GM21528 (cell line): ENCODE data around the gene PLCH2.

Source experiments
- ATAC-seq: cut with Tn5 transposase; IDR thresholded peaks from one replicate; pipeline ENCODE4 v1.9.1; 2021; ENCODE audit warnings: mild to moderate bottlenecking, moderate library complexity; ENCODE audit not compliant: unreplicated experiment, low FRiP score

Gene PLCH2

DNA sequence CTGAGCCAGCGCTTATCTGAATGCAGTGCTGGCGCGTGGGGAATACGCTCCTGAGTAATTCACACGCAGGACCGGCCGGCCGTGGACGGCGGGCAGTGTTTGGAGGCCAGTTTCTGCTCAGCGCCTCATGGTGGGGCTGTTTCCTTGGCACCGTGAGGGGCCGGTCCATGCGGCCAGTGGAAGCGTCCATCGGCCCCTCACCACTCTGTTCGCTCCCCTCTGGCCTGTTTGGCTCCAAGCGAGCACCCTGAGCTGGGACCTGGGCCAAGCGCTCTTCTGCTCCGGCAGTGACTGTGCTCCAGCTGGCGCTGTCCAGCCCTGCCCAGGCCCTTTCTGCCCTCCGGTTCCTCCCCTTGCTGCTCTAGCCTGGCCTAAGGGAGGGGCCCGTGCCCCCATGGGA, 16.3 kb upstream of the PLCH2 start:
- no peak for ATAC-seq

DNA sequence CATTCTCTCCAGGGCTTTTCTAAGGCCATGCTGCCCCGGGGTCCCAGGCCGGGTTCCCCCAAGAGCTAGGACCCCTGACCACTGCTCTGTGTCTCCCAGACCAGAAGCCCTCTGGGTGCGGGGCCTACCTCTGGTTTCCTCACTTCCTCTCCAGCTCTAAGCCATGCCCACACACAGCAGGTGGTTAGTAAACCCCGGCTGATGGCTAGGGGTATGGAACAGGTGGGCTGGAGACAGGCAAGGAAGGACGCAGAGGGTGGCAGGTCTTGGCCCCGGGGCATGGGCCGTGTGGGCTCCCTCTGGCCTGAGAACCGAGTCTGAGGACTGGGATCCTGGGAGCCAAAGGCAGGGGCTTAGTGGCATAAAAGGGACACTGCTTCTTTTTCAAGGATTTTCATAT, 15.9 kb upstream of the PLCH2 start:
- ATAC-seq: no peak

DNA sequence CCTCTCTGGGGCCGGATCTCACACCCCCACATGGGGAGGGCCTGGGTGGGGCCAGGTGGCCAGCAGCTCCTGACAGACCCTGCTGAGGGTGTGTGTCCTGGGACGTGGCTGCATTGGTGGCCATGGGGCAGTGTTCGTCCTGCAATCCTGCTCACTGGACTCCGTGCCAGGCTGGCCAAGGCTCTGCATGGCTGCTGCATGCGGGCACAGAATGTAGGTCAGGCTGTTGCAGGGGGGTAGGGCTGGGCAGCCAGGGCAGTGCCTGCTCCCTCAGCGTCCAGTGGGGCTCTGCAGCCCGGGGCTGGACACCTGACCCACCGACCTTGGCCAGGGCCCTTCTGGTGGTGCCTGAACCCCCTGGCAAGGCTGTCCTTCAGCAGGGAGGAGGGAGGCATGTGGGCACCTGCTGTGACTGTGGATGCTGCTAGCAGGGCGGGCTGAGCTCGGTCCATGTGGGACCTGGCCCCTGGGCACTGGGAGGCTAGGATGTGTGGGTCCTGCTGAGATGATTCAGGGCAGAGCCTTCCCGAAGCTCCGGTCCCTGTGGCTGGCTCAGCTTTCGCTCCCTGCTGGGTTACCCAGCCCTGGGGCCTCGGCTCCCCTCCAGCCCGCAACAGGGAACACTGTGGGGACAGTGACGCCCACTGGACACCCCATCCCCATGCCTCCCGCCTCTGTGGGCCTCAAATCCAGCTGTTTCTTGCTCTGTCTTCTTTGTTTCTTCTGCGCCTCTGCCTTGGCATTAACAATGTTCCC, 14.9 kb upstream of the PLCH2 start:
- ATAC-seq: no peak

DNA sequence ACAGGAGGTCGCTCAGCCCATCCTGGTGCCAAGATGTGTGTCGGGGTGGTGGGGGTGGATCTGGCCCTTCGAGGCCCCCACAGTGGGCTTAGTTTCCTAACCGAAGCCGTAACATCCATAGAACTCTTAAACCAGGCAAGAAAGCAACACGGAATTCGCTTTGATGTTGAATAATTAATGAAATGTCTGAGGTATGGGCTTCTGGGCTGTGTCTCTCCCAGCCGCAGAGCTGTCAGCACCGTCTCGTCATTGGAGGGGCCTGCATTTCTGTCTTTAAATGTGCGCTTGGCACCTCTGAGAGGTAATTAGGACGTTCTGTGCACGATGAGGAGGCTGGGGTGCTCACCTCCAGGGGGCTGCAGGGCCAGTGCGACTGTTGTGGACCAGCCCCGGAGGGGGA, 13.3 kb upstream of the PLCH2 start:
- ATAC-seq: no peak

DNA sequence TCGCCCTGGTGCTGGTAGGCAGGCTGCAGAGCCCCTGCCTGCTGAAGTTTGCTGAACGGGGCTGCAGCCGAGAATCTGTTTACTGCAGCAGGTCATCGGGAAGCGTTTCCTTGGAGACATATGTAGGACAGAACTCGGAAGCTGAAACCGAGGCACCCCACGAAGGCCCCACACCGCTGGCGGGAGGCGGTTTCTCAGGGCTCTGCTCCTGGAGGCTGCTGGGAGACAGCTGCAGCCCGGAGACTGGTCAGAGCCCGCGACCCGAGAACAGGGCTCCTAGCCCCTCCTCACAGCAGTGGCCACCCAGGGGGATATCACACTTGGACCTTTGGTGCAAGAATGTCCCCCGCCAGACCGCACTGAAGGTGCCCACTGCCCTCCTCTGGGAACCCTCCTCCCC, 12.7 kb upstream of the PLCH2 start:
- ATAC-seq: no peak

DNA sequence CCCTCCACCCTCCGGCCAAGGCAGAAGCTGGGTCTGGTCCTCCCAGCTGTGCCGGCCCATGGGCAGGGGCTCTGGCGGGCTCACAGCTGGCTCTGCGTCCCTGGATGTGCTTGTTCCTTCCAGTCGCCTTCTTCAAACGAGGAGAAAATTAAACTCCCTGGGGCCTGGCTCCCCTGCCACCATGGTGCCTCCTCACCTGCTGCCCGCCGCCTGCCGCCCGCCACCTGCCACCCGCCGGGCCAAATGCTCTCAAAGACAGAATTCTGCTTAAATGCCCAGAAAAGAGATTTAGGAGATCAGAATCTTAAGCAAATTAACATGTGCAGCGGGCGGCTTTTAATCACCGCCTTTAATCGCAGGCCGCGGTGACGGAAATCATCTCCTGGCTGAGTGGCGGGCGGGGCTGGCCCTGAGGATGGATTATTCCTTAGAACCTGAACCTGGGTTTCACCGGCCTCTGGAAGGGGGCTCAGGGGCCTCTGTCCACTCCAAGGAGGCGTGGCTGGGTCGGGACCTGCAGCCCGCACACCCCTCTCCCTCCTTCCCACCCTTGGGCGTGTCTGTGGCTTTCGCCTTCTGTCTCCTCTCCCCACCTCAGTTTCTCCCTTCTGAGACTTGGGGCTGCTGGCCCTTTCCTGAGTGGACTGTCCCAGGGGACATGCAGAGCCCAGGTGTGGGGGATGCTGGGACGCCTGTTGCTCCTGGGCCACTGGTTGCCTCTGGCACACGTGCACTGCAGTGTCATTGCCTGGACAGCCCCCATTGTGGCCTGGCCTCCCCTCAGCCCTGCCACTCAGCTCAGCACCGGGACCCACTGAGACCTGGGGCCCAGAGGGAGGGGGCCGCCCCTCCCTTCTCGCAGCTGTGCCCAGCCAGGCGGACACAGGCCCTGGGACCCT, 10.5 kb upstream of the PLCH2 start:
- ATAC-seq: no peak

DNA sequence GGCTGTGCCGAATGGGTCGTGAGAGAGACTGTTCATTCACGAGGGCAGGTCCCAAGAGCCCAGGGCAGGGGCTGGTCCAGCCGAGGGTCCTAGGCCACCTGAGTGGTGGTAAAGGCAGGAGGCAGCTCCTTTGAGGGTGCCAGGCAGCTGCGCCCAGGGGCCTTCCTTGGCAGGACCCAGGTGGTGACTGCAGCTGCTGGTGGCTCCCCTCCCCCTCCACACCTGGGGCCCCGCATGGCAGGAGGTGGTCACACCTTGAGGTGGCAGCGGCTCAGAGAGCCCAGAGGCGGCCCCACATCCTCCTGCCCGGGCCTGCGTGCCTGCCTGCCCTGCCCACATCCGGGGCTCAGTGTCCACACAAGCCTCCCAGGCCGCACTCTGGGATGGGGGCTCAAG, 9.8 kb upstream of the PLCH2 start:
- ATAC-seq: no peak

DNA sequence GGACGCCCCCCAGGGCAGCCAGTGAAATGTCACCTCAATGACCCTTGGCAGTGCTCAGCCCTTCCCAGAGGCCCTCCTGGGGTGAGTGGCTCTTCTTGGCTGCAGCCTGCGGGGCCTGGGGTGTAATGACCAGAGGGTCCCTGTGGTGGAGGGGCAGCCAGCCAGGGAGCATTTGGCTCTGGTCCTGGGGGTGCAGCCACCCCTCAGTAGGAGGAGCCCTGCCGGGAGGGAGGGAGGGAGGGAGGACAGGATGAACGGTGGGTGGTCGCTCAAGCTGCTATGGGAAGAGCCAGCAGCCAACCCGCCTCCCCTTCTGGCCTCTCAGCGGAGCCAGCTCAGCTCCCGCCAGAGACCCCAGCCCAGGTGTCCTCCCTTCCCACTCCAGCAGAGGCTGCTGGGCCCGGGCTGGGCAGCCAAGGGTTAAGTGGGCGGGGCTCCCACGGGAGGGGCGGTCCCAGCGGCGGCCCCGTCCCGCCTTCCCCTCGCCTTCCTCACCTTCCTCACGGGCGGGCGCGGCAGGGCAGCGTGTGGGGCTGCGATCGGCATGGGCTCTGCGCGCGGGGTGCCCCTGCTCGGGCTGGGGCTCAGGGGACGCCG, 9.0 kb upstream of the PLCH2 start:
- no peak for ATAC-seq

DNA sequence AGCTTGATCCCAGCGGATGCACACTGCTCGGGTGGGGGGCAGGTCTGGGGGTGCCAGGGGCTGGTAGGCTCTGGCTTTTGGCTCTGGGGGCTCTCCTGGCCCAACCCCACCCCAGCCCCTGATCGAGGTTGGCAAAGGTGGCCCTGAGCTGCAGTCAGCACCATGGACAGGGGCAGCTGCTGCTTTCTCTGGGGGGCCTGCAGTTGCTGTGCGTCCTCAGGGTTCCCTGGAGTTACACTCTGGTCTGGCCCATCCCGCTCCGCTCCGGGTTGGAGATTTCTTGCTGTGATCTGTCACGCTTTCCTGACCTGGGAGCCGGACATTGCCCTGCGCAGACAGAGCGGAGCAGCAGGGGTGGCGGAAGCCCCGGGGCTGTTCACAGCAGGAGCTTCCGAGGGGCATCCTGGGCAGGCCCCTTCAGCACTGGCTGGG, 8.0 kb upstream of the PLCH2 start:
- ATAC-seq: no peak

DNA sequence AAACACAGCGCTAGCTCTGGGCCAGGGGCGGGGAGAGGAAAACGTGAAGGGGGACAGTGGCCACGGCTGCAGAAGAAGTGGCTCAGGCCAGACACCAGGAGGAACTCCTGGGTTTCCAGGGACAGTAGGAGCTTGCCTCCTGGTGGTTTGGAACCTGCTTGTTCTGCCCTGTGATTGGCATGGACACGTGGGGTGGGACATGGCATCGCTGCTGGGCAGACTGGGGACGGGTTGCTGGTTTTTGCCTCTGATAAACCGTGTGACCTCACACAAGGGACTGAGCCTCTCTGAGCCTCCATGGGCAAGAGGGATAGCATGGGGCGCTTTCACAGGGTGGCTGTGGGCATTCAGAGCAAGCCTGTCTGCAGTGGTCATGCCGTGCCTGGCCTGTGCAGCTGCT, 7.5 kb upstream of the PLCH2 start:
- ATAC-seq: no peak

DNA sequence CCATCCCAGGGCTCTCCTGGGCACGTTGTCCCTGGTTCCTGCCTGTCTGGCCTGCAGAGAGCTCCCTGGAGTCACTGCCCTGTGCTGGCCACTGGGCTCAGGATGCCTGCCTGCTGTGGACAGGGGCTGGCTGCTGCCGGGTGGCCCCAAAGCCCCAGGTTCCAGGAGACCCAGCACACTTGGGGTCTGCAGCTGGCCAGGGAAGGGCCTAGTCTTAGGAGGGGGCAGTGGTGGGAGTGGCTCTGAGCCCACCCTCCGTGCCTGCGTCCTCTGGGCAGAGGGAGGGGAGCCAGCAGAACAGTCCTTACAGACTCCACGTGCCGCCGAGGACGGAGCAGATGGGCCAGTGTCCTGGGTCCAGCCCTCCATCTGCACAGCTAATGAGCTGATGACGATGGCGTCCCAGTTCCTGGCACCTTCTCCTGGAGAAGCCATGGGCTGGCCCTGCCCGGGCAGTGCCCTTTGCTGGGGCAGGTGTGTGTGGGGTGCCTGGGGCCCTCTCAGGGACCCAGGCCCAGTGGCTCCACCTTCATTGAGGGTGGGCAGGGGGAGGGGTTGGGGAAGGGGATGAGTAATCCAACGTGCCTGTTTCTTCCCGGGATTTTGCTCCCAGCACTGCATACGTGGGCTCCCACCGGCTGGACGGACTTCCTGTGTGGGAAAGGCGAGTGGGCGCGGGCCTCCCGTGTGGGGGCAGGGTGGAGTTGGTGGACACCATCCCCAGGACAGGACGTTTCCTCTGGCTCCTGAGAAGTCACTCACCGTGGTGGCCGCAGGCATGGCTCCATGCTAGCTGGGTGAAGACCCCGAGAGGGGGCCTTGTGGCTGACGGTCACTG, 6.8 kb upstream of the PLCH2 start:
- ATAC-seq: no peak

DNA sequence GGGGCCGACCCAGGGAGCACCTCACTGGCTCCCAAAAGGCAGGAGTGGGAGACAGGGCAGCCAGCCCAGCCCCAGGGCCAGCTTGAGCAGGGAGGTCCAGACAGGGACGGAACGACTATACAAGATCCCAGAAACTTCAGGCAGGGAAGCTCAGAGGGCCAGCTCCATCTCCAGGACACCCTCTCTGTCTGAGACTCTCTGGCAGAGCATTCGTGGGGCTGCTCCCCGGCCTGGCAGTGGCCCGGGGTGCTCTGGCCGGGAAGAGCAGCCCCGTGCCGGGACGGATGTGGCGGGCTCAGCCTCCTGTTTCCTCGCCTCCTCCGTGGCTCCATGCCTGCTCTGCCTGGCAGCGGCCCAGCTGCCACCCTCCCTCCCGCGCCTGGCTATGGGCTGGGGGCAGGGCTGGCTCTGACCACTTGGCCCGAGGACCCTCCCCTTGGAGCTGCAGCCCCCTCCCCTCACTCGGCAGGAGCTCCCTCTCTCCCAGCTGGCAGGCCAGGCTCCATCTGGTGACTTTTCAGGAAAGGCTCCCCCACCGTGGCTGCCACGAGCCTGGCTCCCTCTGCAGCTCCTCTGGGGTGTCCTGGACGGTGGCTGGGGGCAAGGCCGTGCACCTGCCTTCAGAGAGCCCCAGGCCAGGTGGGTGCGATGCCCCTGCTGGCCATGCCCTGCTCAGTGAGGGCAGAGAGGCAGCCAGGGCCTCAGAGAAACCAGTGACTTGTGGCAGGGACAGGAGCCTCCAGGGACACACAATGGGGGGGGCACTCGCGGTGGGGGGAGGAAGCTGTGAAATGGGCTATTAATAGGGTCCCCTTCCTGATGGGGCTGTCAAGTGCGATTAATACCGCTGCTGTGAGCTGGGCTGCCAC, 5.6 kb upstream of the PLCH2 start:
- no peak for ATAC-seq

DNA sequence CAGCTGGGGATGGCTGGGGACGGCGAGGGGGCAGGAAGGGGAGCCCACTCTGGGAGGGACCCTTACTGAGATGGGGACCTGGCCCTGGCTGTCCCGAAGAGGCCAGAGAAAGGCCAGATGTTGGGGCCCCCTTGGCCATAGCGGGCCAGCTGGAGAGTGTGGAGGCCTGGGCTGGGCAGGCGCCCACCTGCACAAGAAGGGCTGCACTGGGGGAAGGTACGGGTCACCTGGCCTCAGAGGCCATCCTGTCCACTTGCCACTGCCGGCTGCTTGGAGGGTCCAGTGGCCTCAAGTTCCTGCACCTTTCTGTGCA, 5.0 kb upstream of the PLCH2 start:
- no peak for ATAC-seq

DNA sequence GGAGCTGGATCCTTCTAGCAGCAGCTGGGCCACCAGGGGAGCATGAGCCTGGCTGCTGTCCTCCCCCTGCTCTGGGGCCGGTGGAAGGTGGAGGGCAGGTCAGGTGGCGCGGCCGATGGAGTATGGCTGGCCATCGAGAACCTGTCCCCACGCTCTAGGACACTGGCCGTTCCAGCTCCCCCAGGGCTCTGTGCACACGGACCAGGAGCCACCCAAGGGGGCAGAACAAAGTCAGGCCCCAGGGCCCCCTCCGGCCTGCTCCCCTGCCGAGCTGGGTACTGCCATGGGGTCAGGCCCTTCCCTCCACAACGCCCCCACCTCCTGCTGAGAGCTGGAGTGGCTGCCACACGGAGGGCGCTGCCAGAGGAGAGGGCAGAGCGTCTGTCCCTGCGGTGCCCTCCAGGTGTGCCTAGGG, 4.5 kb upstream of the PLCH2 start:
- ATAC-seq: no peak

DNA sequence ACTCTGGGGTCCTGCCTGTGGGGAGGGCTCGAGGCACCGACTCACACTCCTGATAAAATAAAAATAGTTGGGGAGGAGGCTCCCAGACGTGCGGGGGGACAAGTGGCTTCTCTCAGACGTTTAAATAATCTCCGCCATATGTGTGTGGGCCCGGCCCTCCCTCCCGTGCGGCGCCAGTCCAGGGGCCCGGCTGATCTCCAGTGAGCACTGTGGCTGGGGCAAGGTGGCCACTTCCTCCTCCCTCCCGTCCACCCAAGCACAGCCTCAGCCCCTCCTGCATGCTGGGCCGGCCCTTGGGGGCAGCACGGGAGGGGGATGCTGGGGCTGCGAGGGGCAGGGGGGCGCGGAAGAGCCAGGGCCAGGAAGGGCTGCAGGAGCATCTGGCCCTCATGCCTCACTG, 4.0 kb upstream of the PLCH2 start:
- ATAC-seq: no peak

DNA sequence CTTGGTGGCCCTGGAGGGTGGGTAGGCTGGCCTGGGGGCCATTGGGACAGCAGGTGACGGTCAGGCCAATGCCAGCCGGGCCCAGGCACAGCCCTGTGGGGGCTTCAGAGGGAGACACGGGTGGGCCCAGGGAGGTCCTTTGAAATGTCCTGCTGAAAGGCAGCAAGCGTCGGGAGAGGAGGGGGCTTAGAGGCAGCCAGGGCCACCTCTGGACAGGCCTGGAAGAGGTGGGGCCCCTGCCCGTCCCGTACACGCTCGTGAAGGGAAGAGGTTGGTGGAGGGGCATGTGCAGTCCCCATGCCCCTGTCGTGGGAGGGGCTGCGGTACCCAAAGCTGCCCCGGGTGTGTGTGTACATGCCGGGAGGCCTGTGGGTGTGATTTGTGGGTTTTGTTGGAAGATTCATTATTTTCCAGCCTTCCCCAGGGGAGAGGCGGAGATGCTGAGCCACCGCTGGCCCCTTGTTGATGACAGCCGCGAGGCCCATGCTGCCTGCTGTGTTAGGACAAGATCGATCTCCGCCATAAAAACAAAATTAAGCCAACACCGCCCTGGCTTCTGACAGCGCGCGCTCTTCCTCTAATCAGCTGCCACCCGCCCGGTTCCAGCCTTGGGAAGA, 3.4 kb upstream of the PLCH2 start:
- no peak for ATAC-seq

DNA sequence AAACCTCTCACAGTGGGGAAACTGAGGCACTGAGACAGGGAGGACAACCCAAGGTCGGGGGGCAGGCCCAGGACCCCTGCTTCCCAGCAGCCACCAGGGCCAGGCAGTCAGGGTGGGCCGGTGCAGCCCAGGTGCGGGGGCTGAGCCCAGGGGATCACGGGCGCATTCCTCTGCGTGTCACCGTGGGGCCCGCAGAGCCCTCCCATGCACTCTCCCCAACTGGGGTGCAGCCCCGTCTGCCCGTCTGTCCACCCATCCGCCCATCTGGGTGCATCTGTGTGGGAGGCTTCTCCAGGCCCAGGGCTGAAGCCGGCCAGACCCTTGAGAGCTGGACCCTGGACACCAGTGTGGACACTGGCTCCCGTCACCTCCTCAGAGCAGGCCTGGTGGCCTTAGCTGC, 2.9 kb upstream of the PLCH2 start:
- ATAC-seq: no peak

DNA sequence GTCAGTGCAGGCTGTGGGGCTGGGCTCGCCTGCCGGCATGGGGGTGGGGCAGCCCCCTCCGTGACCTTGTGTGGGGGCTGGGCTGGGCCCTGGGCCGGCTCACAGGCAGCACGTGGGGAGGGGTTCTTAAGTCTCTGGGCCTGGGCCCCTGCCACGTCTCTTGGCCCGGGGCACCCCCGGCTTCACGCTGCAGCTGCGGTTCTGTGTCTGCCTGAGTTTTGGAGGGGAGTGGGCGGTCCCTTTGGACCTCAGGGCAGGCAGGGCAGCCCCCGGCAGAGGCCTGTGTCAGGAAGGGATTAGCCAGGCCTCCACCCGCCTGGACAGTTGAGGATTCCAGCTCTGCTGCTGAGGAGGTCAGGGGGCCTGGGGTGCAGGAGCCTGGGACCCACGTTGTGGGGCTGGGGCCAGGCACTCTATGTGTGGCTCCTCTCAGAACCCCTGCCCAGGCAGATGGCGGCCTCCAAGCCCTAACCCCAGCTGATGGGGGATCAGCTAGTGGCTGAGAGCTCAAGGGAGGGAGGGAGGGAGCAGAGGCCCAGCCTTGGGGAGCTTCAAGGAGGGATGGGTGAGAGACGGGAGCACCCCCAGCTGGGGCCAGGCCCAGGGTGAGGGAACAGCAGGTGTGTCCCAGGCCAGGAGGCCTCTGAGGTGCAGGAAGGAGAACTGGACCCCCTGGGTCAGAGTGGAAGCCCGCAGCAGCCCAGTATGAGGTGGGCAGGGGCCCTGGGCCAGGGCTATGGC, 1.8 kb upstream of the PLCH2 start:
- ATAC-seq: no peak

DNA sequence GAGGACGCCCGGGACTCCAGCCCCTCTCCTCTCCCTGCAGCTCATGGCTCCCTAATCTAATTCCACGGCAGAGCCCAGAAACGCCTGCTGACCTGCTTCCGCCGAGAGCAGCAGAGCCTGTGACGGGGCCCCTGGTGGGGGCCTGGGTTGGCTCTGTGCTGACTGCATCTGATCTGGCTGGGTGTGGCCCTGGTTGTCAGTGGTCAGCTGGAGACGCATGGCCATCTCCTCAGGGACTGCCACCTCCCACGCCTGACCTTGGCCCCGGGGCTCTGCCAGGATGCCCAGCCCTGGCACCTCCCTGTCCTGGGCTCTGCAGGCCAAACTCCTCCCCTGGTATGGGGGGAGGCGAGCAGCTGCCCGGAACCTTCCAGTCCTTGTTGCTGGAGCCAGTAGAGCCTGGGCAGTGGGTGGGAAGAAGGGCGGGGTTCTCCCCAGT, 1.1 kb upstream of the PLCH2 start:
- ATAC-seq: no peak
